Liver (tissue), 3 donors: Measurements from ENCODE around the gene APOL4.

Experiments used
- CTCF ChIP-seq: fragments of 150-350 bp; IDR thresholded peaks from 2 replicates; pipeline ENCODE4 v1.5.1; 2017; ENCODE audit warnings: improper control_type of control experiment, low read depth, low read length; ENCODE audit not compliant: missing input control
- FOXA2 ChIP-seq: IDR thresholded peaks from 2 replicates; pipeline ENCODE4 v1.6.1; 2016; ENCODE audit warnings: antibody characterized with exemption
- GABPA ChIP-seq, 2 donors: IDR thresholded peaks in 1 of 2; conservative IDR thresholded peaks in 1 of 2; 2 replicates each; pipeline ENCODE4 v1.6.1; 2016; ENCODE audit warnings: antibody characterized with exemption in 2 of 2, mild to moderate bottlenecking in 1 of 2, moderate library complexity in 1 of 2
- HNF4G ChIP-seq: IDR thresholded peaks from 2 replicates; pipeline ENCODE4 v1.6.1; 2016; ENCODE audit warnings: antibody characterized with exemption
- MAX ChIP-seq: IDR thresholded peaks from 2 replicates; pipeline ENCODE4 v1.6.1; 2016; ENCODE audit warnings: antibody characterized with exemption
- NR2F2 ChIP-seq: IDR thresholded peaks from 2 replicates; pipeline ENCODE4 v1.6.1; 2016; ENCODE audit warnings: antibody characterized with exemption
- RAD21 ChIP-seq, 2 donors: IDR thresholded peaks; 2 replicates each; pipeline ENCODE4 v1.6.1; 2016; ENCODE audit warnings: antibody characterized with exemption in 2 of 2, mild to moderate bottlenecking in 2 of 2
- REST ChIP-seq: IDR thresholded peaks from 2 replicates; pipeline ENCODE4 v1.6.1; 2016; ENCODE audit warnings: antibody characterized with exemption, mild to moderate bottlenecking
- RXRA ChIP-seq, 2 donors: IDR thresholded peaks; 2 replicates each; pipeline ENCODE4 v1.6.1; 2017 to 2018; ENCODE audit warnings: antibody characterized with exemption in 2 of 2, mild to moderate bottlenecking in 1 of 2
- SP1 ChIP-seq: IDR thresholded peaks from 2 replicates; pipeline ENCODE4 v1.6.1; 2018; ENCODE audit warnings: antibody characterized with exemption, mild to moderate bottlenecking
- TAF1 ChIP-seq: conservative IDR thresholded peaks from 2 replicates; pipeline ENCODE4 v1.6.1; 2016; ENCODE audit warnings: antibody characterized with exemption, mild to moderate bottlenecking
- YY1 ChIP-seq: IDR thresholded peaks from 2 replicates; pipeline ENCODE4 v1.6.1; 2016; ENCODE audit warnings: antibody characterized with exemption, mild to moderate bottlenecking
- TF ChIP-seq, protein P1 (sequence below): IDR thresholded peaks from 2 replicates; pipeline ENCODE4 v1.6.1; 2016; ENCODE audit warnings: antibody characterized with exemption
- TF ChIP-seq, protein P2 (sequence below): IDR thresholded peaks from 2 replicates; pipeline ENCODE4 v1.6.1; 2016; ENCODE audit warnings: antibody characterized with exemption
- donor health status: healthy.
- donor health status: healthy.

DNA sequence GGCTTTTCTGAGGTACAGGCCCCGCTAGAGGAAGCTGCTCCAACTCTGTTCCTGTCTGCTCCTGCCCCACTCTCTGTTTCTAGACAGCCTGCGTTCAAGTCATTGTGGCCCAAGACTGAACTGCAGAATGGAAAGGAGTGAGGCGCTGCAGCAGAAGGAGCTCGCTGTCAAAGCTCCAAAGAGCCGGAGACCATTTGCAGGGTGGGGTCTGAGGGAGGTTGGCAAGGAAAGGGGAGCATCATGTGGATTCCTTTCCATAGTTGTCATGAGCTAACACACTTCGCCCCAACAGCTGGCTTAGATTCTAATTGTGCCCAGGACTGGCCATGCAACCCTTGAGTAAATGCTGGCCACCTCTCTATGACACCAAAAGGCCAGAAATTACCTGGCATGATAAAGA lies 18.8 kb downstream of the APOL4 start:
- TF ChIP-seq CTCF (no peak), MAX (no peak), RAD21 (IDR thresholded peaks at IDR 0.05) (no peak), HNF4G (no peak), REST (no peak), TAF1 (no peak), SP1 (no peak), YY1 (no peak), NR2F2 (no peak), FOXA2 (no peak), GABPA (IDR thresholded peaks at IDR 0.05 in 1 of 2, conservative IDR thresholded peaks at IDR 0.05 in 1 of 2) (no peak), RXRA (IDR thresholded peaks at IDR 0.05) (no peak)
- TF ChIP-seq, protein P1, sequence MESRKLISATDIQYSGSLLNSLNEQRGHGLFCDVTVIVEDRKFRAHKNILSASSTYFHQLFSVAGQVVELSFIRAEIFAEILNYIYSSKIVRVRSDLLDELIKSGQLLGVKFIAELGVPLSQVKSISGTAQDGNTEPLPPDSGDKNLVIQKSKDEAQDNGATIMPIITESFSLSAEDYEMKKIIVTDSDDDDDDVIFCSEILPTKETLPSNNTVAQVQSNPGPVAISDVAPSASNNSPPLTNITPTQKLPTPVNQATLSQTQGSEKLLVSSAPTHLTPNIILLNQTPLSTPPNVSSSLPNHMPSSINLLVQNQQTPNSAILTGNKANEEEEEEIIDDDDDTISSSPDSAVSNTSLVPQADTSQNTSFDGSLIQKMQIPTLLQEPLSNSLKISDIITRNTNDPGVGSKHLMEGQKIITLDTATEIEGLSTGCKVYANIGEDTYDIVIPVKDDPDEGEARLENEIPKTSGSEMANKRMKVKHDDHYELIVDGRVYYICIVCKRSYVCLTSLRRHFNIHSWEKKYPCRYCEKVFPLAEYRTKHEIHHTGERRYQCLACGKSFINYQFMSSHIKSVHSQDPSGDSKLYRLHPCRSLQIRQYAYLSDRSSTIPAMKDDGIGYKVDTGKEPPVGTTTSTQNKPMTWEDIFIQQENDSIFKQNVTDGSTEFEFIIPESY, result no peak
- TF ChIP-seq, protein P2, sequence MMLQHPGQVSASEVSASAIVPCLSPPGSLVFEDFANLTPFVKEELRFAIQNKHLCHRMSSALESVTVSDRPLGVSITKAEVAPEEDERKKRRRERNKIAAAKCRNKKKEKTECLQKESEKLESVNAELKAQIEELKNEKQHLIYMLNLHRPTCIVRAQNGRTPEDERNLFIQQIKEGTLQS, result no peak
